MM.1S (cell line): ENCODE measurements around the gene POLN.

Source experiments
- DNase-seq: peaks from one replicate; pipeline ENCODE4 v3.0.0-alpha.2; 2015
- H2AFZ ChIP-seq: fragments of 300-600 bp; sonication (generic); 2 replicates; pipeline ENCODE4 v1.6.0; 2016; ENCODE audit warnings: antibody characterized with exemption, low read length
- H3F3A ChIP-seq: fragments of 300-600 bp; sonication (generic); 2 replicates; pipeline ENCODE4 v1.6.1; 2016; ENCODE audit warnings: mild to moderate bottlenecking, antibody characterized with exemption, low read length, moderate library complexity, mixed read lengths; ENCODE audit not compliant: insufficient read depth
- H3K27ac ChIP-seq: fragments of 300-600 bp; sonication (generic); 2 replicates; pipeline ENCODE4 v1.5.1; 2016; ENCODE audit warnings: mild to moderate bottlenecking, low read length
- H3K27me3 ChIP-seq: fragments of 300-600 bp; sonication (generic); replicated peaks from 2 replicates; pipeline ENCODE4 v1.6.0; 2016; ENCODE audit warnings: low read length; ENCODE audit not compliant: insufficient read depth
- H3K36me3 ChIP-seq: fragments of 300-600 bp; sonication (generic); replicated peaks from 2 replicates; pipeline ENCODE4 v1.6.1; 2016; ENCODE audit warnings: mild to moderate bottlenecking, low read length, mixed read lengths; ENCODE audit not compliant: insufficient read depth
- H3K4me1 ChIP-seq: fragments of 300-600 bp; sonication (generic); 2 replicates; pipeline ENCODE4 v1.6.1; 2016; ENCODE audit warnings: low read length, mixed read lengths
- H3K4me2 ChIP-seq: fragments of 300-600 bp; sonication (generic); 2 replicates; pipeline ENCODE4 v1.6.0; 2016; ENCODE audit warnings: low read depth, low read length
- H3K4me3 ChIP-seq: fragments of 300-600 bp; sonication (generic); 2 replicates; pipeline ENCODE4 v1.5.1; 2016; ENCODE audit warnings: low read length, mixed read lengths
- H3K79me2 ChIP-seq: fragments of 300-600 bp; sonication (generic); 2 replicates; pipeline ENCODE4 v1.6.1; 2016; ENCODE audit warnings: mixed run types, low read length, mixed read lengths
- H3K9ac ChIP-seq: fragments of 300-600 bp; sonication (generic); 2 replicates; pipeline ENCODE4 v1.6.1; 2016; ENCODE audit warnings: low read length, mixed read lengths
- H3K9me2 ChIP-seq: fragments of 300-600 bp; sonication (generic); replicated peaks from 2 replicates; pipeline ENCODE4 v1.6.1; 2016; ENCODE audit warnings: mild to moderate bottlenecking, low read length, mixed read lengths; ENCODE audit not compliant: insufficient read depth
- H3K9me3 ChIP-seq: fragments of 300-600 bp; sonication (generic); replicated peaks from 2 replicates; pipeline ENCODE4 v1.6.1; 2016; ENCODE audit warnings: mild to moderate bottlenecking, low read length, mixed read lengths; ENCODE audit not compliant: insufficient read depth
- H4K20me1 ChIP-seq: fragments of 300-600 bp; sonication (generic); 2 replicates; pipeline ENCODE4 v1.6.1; 2016; ENCODE audit warnings: mild to moderate bottlenecking, low read length, moderate library complexity, mixed read lengths; ENCODE audit not compliant: insufficient read depth
- EZH2 ChIP-seq: fragments of 300-600 bp; sonication (generic); optimal IDR thresholded peaks from 2 replicates; pipeline ENCODE3; 2017; ENCODE audit warnings: low read depth, mild to moderate bottlenecking, antibody characterized with exemption, low read length, mixed read lengths
- EZH2phosphoT487 ChIP-seq: fragments of 300-600 bp; sonication (generic); IDR thresholded peaks from 2 replicates; pipeline ENCODE4 v1.6.1; 2018; ENCODE audit warnings: antibody characterized with exemption, low read length
- TF ChIP-seq, protein P1 (sequence below): fragments of 300-600 bp; sonication (generic); IDR thresholded peaks from 2 replicates; pipeline ENCODE4 v1.5.1; 2016; ENCODE audit warnings: antibody characterized with exemption, low read length, mixed read lengths

The POLN gene

DNA sequence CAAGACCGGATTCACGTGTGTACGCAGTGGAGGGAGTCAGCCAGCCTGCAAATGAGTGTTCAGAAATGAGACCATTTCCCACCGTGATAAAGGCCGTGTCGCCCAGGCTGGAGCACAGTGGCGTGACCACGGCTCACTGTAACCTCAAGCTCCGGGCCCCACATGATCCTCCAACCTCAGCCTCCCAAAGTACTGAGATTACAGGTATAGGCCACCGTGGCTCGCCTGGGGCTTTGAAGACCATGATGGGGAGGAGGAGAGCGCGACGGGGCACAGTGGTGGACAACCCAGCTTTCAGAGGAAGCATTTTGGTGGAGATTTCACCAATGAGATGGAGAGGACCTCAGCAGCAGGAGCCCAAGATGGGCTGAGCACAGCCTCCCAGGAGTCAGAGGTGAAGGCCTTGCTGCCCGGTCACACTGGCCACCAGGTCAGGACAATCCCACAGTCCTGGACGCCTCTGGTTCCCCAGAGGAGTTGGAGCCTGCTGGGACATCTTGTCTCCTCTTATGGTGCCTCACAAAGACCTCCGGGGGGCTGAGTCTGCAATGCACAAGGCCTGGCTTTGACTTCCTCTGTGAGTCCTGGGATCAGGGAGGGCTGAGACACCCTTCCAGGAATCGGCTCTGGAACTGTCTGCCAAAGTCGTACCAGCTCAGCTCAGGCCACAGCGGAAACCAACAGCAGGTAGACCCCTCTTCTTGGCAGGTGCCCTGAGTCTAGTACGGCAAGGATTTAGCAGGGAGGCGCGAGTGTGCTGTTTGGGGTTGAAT is 42.4 kb upstream of the POLN start:
- Histone ChIP-seq H3K4me2 (no peak overlapping the region), H3K4me1 (peaks cover 20% of the 10 kb centered on the region), H3K27ac (no peak overlapping the region), H3K9ac (no peak overlapping the region), H3K36me3 (no peaks in the 10 kb centered on the region), H3K9me2 (no peaks in the 10 kb centered on the region), H3F3A (peaks cover 16% of the 10 kb centered on the region), H3K27me3 (no peaks in the 10 kb centered on the region), H3K4me3 (no peak overlapping the region), H3K79me2 (no peaks in the 10 kb centered on the region), H4K20me1 (no peaks in the 10 kb centered on the region), H3K9me3 (no peaks in the 10 kb centered on the region), H2AFZ (no peak overlapping the region)
- no peak for DNase-seq
- TF ChIP-seq, protein P1, sequence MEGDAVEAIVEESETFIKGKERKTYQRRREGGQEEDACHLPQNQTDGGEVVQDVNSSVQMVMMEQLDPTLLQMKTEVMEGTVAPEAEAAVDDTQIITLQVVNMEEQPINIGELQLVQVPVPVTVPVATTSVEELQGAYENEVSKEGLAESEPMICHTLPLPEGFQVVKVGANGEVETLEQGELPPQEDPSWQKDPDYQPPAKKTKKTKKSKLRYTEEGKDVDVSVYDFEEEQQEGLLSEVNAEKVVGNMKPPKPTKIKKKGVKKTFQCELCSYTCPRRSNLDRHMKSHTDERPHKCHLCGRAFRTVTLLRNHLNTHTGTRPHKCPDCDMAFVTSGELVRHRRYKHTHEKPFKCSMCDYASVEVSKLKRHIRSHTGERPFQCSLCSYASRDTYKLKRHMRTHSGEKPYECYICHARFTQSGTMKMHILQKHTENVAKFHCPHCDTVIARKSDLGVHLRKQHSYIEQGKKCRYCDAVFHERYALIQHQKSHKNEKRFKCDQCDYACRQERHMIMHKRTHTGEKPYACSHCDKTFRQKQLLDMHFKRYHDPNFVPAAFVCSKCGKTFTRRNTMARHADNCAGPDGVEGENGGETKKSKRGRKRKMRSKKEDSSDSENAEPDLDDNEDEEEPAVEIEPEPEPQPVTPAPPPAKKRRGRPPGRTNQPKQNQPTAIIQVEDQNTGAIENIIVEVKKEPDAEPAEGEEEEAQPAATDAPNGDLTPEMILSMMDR, result no peak
- TF ChIP-seq EZH2 (no peak), EZH2phosphoT487 (no peak)

GRCh38 chr4:2283199-2283711 is 41.3 kb upstream of the POLN start:
- H3F3A ChIP-seq, result peaks cover 16% of the 10 kb centered on the region

DNA sequence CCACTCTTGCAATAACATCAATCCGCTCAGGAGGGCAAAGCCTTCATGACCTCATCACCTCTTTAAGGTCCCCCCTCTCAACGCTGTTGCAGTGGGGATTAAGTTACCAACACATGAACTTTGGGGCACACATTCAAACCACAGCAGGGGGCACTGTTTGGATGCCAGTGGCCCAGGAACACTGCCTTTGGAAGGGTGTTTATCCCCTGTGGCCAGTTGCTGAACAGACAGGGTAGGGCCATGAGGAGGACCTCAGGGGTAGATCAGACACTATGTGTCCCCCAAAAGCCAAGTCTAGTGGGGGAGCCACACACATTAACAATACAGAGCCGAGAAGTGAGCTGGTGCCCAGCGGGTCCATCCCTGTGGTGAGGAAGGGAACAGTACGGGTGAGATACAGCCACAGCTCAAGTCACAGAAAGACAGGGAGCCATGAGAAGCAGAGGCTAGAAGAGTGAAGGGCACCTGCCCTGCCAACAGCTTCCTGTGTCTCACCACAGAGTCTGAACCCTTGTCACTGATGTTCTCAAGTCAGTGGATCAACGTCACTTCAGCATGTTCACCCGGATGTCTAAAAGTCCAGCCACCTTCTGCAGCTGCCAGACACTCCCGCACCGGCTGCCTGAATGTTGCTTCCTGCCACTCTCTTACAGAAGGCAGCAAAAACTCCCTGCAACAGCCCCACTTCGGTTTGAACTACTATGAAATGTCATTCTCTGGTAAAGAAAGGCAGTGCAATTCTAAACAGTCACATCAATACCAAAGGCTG is 39.8 kb upstream of the POLN start:
- H3K4me1 ChIP-seq, result peaks cover 20% of the 10 kb centered on the region
- peak overlapping the region; percentile 86 for H3K27ac ChIP-seq
- no peaks in the 10 kb centered on the region for H3K36me3 ChIP-seq
- H3K9ac ChIP-seq, result peak overlapping the region; percentile 36
- TF ChIP-seq EZH2 (no peak), EZH2phosphoT487 (no peak)
- TF ChIP-seq, protein P1, result peak; percentile 53
- H3F3A ChIP-seq, result peaks cover 16% of the 10 kb centered on the region
- no peaks in the 10 kb centered on the region for H4K20me1 ChIP-seq
- H3K4me2 ChIP-seq, result peak overlapping the region; percentile 57
- H3K9me3 ChIP-seq, result no peaks in the 10 kb centered on the region
- no peaks in the 10 kb centered on the region for H3K9me2 ChIP-seq
- peak overlapping the region; percentile 45 for H2AFZ ChIP-seq
- H3K4me3 ChIP-seq, result no peak overlapping the region; the same call in 1 of the 2 replicates
- H3K79me2 ChIP-seq, result no peaks in the 10 kb centered on the region
- DNase-seq, result peak; percentile 93
- no peaks in the 10 kb centered on the region for H3K27me3 ChIP-seq

More at GRCh38 chr4:2283199-2283711, 41.3 kb upstream of the POLN start:
- Histone ChIP-seq H3K27me3 (no peaks in the 10 kb centered on the region), H3K4me2 (no peak overlapping the region), H3K36me3 (no peaks in the 10 kb centered on the region), H4K20me1 (no peaks in the 10 kb centered on the region), H3K9me3 (no peaks in the 10 kb centered on the region), H3K4me1 (peaks cover 20% of the 10 kb centered on the region), H3K4me3 (no peak overlapping the region), H3K79me2 (no peaks in the 10 kb centered on the region), H3K9me2 (no peaks in the 10 kb centered on the region), H2AFZ (no peak overlapping the region), H3K9ac (no peak overlapping the region), H3K27ac (no peak overlapping the region)
- no peak for TF ChIP-seq EZH2
- TF ChIP-seq, protein P1, result no peak
- no peak for TF ChIP-seq EZH2phosphoT487
- DNase-seq, result no peak
